Measurements from ENCODE around the gene EDNRA.

DNA sequence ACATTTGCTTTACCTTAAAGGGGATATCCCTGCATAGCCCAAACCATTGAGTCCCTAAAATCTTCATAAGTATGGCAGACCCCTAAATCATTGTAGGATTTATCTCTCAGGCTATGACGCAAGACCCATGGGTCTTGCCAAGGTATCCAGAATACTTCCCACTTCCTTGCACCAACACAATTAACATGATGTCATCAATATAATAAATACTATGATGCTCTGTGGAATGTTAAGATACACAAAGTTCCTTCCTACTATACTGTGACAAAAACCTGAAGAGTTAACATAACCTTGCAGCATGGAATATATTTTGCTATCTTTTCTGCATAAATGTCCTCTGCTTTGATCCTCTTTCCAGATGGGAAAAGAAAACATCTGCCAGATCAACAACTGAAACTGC, 86.4 kb downstream of the EDNRA start:
- TF ChIP-seq POLR2A (IDR thresholded peaks at IDR 0.05; ENCODE audit: control extremely low read depth in 1 of 2, low read depth in 2 of 2, low read length in 2 of 2): no peak
- no peak for TF ChIP-seq CTCF (IDR thresholded peaks at IDR 0.05; ENCODE audit: control extremely low read depth in 1 of 3, insufficient read depth in 1 of 3, low read depth in 1 of 3, low read length in 3 of 3)
- TF ChIP-seq NRF1 (IDR thresholded peaks at IDR 0.05; ENCODE audit: low read depth, low read length): no peak
- TF ChIP-seq TAF1 (IDR thresholded peaks at IDR 0.05; ENCODE audit: low read depth, low read length): no peak
- TF ChIP-seq CHD2 (IDR thresholded peaks at IDR 0.05; ENCODE audit: low read length): no peak
- no peak for TF ChIP-seq TBP (IDR thresholded peaks at IDR 0.05; ENCODE audit: low read depth, low read length)
- TF ChIP-seq RFX5 (IDR thresholded peaks at IDR 0.05; ENCODE audit: borderline replicate concordance, low read depth, low read length): no peak
- TF ChIP-seq CHD1 (IDR thresholded peaks at IDR 0.05; ENCODE audit: low read depth, low read length): no peak
- no peak for TF ChIP-seq GTF2F1 (IDR thresholded peaks at IDR 0.05; ENCODE audit: borderline replicate concordance, low read depth, low read length)
- no peak for TF ChIP-seq ATF3 (IDR thresholded peaks at IDR 0.05; ENCODE audit: insufficient read depth, low read depth, low read length)
- TF ChIP-seq GABPA (IDR thresholded peaks at IDR 0.05; ENCODE audit: borderline replicate concordance, insufficient read depth, low read length): no peak
- TF ChIP-seq EZH2 (IDR thresholded peaks at IDR 0.05; ENCODE audit: low read depth, low read length, severe bottlenecking): no peak
- no peak for TF ChIP-seq BRCA1 (IDR thresholded peaks at IDR 0.05; ENCODE audit: low read depth, low read length)

Data from H1 (cell line).